HepG2 (cell line): Measurements from ENCODE around the gene CEP43. TPM values are rescaled to one million over a fixed set of nuclear protein-coding genes. Genes with fewer than 3 reads are reported as not detected.

Experiments used
- ATAC-seq: fragments of 200-7000 bp; cut with Tn5 transposase; 3 replicates; pipeline ENCODE4 v1.9.1; 2020; ENCODE audit warnings: mild to moderate bottlenecking, moderate library complexity
- BruUV-seq: library from RNA; stranded (reverse); fragments of 400-500 nt; replicated peaks from 2 replicates; lab custom pipeline; 2021; lab: Mats Ljungman, UMichigan
- CTCF ChIA-PET: fragments of 300-600 bp; formaldehyde crosslinking; extraction: SDS; loops from one replicate; lab custom pipeline; 2021; ENCODE audit warnings: low total read pairs, inconsistent platforms, low intra/inter-chr PET ratio; lab: Yijun Ruan, JAX
- POLR2A ChIA-PET: fragments of 350-600 bp; sonication (Branson Sonifier 250); formaldehyde crosslinking; loops from one replicate; lab custom pipeline; 2020; ENCODE audit warnings: antibody characterized with exemption, inconsistent platforms; lab: Yijun Ruan, JAX
- DNase-seq: peaks from one replicate; pipeline ENCODE4 v3.0.0-alpha.2; 2015; ENCODE audit warnings: low spot score
- FAIRE-seq: peaks from 3 replicates; lab custom pipeline; 2011; peaks lifted over from hg19 to GRCh38; lab: Jason Lieb, UNC
- H2AFZ ChIP-seq: one replicate; pipeline ENCODE4 v1.6.1; 2011; ENCODE audit warnings: low read length, inconsistent platforms
- H3K27ac ChIP-seq: fragments of 300-600 bp; 3 replicates; pipeline ENCODE4 v1.8.0; 2011; ENCODE audit warnings: mixed run types, mild to moderate bottlenecking, mixed read lengths, low read length, inconsistent platforms; ENCODE audit not compliant: insufficient read depth; ENCODE audit errors: extremely low read length
- H3K27me3 ChIP-seq, 2 experiments: fragments of 200-600 bp in 1 of 2; 2 replicates in 1 of 2; 3 replicates in 1 of 2; pipeline versions ENCODE4 v1.6.0 to v1.8.0; 2011; ENCODE audit warnings: low read length in 2 of 2, mild to moderate bottlenecking in 2 of 2, moderate library complexity in 2 of 2, inconsistent platforms in 1 of 2; ENCODE audit not compliant: insufficient read depth in 2 of 2, control insufficient read depth in 1 of 2
- H3K36me3 ChIP-seq, 2 experiments: fragments of 200-600 bp in 1 of 2; replicated peaks in 1 of 2; 2 replicates in 1 of 2; 3 replicates in 1 of 2; pipeline versions ENCODE4 v1.5.1 to v1.8.0; 2011; ENCODE audit warnings: low read length in 2 of 2, inconsistent platforms in 1 of 2; ENCODE audit not compliant: insufficient read depth in 2 of 2, control insufficient read depth in 1 of 2
- H3K4me1 ChIP-seq: 2 replicates; pipeline ENCODE4 v1.5.1; 2012; ENCODE audit warnings: low read length, inconsistent platforms; ENCODE audit not compliant: insufficient read depth
- H3K4me2 ChIP-seq: 2 replicates; pipeline ENCODE4 v1.6.0; 2011; ENCODE audit warnings: low read depth, low read length, inconsistent platforms
- H3K4me3 ChIP-seq, 3 experiments: fragments of 200-600 bp in 1 of 3; sonication (generic), shearing (Covaris generic) in 1 of 3; replicated peaks in 1 of 3; 2 replicates each; pipeline ENCODE4 v1.5.1; 2011 to 2016; ENCODE audit warnings: low read length in 3 of 3, inconsistent platforms in 2 of 3, low read depth in 2 of 3, mild to moderate bottlenecking in 2 of 3, control low read depth in 1 of 3, mixed read lengths in 1 of 3; ENCODE audit not compliant: insufficient read depth in 1 of 3
- H3K79me2 ChIP-seq: one replicate; pipeline ENCODE4 v1.6.1; 2011; ENCODE audit warnings: low read length, inconsistent platforms; ENCODE audit not compliant: insufficient read depth
- H3K9ac ChIP-seq: 2 replicates; pipeline ENCODE4 v1.6.0; 2011; ENCODE audit warnings: mild to moderate bottlenecking, low read depth, low read length, inconsistent platforms; ENCODE audit not compliant: insufficient read depth
- H3K9me3 ChIP-seq: 2 replicates; pipeline ENCODE4 v1.5.1; 2012; ENCODE audit warnings: mild to moderate bottlenecking, low read length
- H4K20me1 ChIP-seq: 2 replicates; pipeline ENCODE4 v1.6.0; 2011; ENCODE audit warnings: inconsistent platforms, mild to moderate bottlenecking, low read length, moderate library complexity; ENCODE audit not compliant: insufficient read depth
- ATAD3A ChIP-seq: sonication (generic); formaldehyde crosslinking; IDR thresholded peaks from 2 replicates; pipeline ENCODE4 v1.4.0; 2020; ENCODE audit warnings: missing genetic modification reagents
- GPN1 ChIP-seq: sonication (generic); formaldehyde crosslinking; IDR thresholded peaks from 2 replicates; pipeline ENCODE4 v1.5.1; 2020; ENCODE audit warnings: missing genetic modification reagents, borderline replicate concordance
- HIVEP1 ChIP-seq: sonication (generic); formaldehyde crosslinking; IDR thresholded peaks from 2 replicates; pipeline ENCODE4 v1.4.0; 2020; ENCODE audit warnings: mild to moderate bottlenecking, missing genetic modification reagents
- MXD4 ChIP-seq: IDR thresholded peaks from 2 replicates; pipeline ENCODE4 v1.6.1; 2016; ENCODE audit warnings: mild to moderate bottlenecking, missing biosample characterization, missing genetic modification reagents
- NR2F1 ChIP-seq, 2 experiments: fragments of 450-650 bp in 1 of 2; formaldehyde crosslinking in 1 of 2; IDR thresholded peaks; 2 replicates each; pipeline versions ENCODE4 v1.5.0 to v1.6.1; 2016 to 2020; ENCODE audit warnings: mild to moderate bottlenecking in 1 of 2, missing compliant biosample characterization in 1 of 2, missing genetic modification reagents in 1 of 2, moderate library complexity in 1 of 2
- TAF15 ChIP-seq: fragments of 200-400 bp; formaldehyde crosslinking; IDR thresholded peaks from one replicate; pipeline ENCODE4 v1.6.1; 2018; ENCODE audit warnings: mild to moderate bottlenecking, low read depth, low read length; ENCODE audit not compliant: poor library complexity, severe bottlenecking
- TCF12 ChIP-seq, 2 experiments: fragments of 450-650 bp in 1 of 2; sonication (generic) in 1 of 2; formaldehyde crosslinking in 1 of 2; IDR thresholded peaks; 2 replicates each; pipeline versions ENCODE4 v1.6.1 to v1.8.0; 2017 to 2022; ENCODE audit warnings: antibody characterized with exemption in 1 of 2, mild to moderate bottlenecking in 1 of 2, missing genetic modification reagents in 1 of 2, moderate library complexity in 1 of 2
- ZNF143 ChIP-seq: sonication (generic); formaldehyde crosslinking; IDR thresholded peaks from 2 replicates; pipeline ENCODE4 v1.4.0; 2020; ENCODE audit warnings: missing genetic modification reagents
- ZNF556 ChIP-seq: sonication (generic); formaldehyde crosslinking; IDR thresholded peaks from 2 replicates; pipeline ENCODE4 v1.4.0; 2020; ENCODE audit warnings: mild to moderate bottlenecking, missing genetic modification reagents, borderline replicate concordance
- in situ Hi-C: cut with HindIII; loops from 2 replicates; pipeline ENCODE4 v1.10.0; 2017; ENCODE audit warnings: low pct_unique_long_range_greater_than_20kb; ENCODE audit not compliant: extremely low pct_ligation_motif_present
- intact Hi-C: fragments of 100-400 bp; cut with micrococcal nuclease; formaldehyde crosslinking; loops from one replicate; pipeline ENCODE4 v1.10.0; 2022; ENCODE audit not compliant: unreplicated experiment
- polyA plus RNA-seq, 8 experiments: library from polyadenylated mRNA; depleted of rRNA in 3 of 8; stranded (reverse) in 7 of 8; unstranded in 1 of 8; fragments of >200 nt; fragmentation: Illumina TruSeq in 4 of 8; extraction: Trizol in 4 of 8; gene quantifications; 2 replicates each; pipeline versions ENCODE4 v1.2.1 to v1.2.3, GENCODE V29; 2011 to 2016; ENCODE audit warnings: low read depth in 4 of 8, missing spikeins in 1 of 8, mixed read lengths in 1 of 8; ENCODE audit not compliant: insufficient read depth in 1 of 8
- total RNA-seq, 5 experiments: library from RNA; depleted of rRNA; stranded (reverse); fragments of >200 nt; fragmentation: Illumina TruSeq; extraction: Trizol; gene quantifications; 2 replicates each; pipeline ENCODE4 v1.2.3, GENCODE V29; 2016; ENCODE audit warnings: low read depth in 1 of 5
- TF ChIP-seq, protein P1 (sequence below): sonication (generic); formaldehyde crosslinking; IDR thresholded peaks from 2 replicates; pipeline ENCODE4 v1.5.0; 2020; ENCODE audit warnings: mild to moderate bottlenecking, missing genetic modification reagents
- TF ChIP-seq, protein P2 (sequence below): sonication (generic); formaldehyde crosslinking; IDR thresholded peaks from 2 replicates; pipeline ENCODE4 v1.4.0; 2020; ENCODE audit warnings: missing genetic modification reagents, mild to moderate bottlenecking, borderline replicate concordance
- TF ChIP-seq, protein P3 (sequence below): IDR thresholded peaks from 2 replicates; pipeline ENCODE4 v1.6.1; 2016; ENCODE audit warnings: missing compliant biosample characterization, missing genetic modification reagents, borderline replicate concordance
- TF ChIP-seq, protein P4 (sequence below): sonication (generic); formaldehyde crosslinking; IDR thresholded peaks from 2 replicates; pipeline ENCODE4 v1.5.1; 2020; ENCODE audit warnings: missing genetic modification reagents, mild to moderate bottlenecking, borderline replicate concordance

CEP43 gene
- total and polyA plus RNA-seq, 2 of the 13 experiments (the other 11 are each of a cell fraction or from before 2014, with no cell fraction given): 29.3 to 73.9 TPM

DNA sequence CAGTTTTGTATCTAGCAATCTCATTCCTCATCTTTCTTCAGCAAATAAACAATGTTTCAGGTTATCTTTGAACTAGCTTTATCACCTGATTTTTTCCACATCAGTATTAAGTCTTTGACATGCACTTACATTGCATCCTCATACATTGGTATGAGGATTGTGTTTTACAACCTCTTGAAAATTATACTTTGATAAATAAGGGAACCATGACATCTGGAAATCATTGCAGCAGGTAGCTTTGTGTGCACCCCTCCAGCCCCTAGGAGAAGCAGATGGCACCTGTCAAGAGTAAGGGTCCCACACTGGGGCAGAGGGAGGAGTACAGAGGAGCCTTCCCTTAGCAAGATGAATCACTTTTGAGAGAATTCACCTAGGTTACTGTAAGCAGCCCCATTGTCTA, 29.1 kb upstream of the CEP43 start:
- in situ Hi-C loops (no loop called here), intact Hi-C loops (no loop called here)
- no TSS peak for BruUV-seq
- Histone ChIP-seq H3K9me3 (no peaks in the 10 kb centered on the region), H3K36me3 (peaks cover 2 to 3% of the 10 kb centered on the region in 2 experiments; a peak in 1 of 5 replicates), H3K27ac (no peak overlapping the region), H3K79me2 (no peaks in the 10 kb centered on the region), H3K4me3 (no peak overlapping the region), H4K20me1 (no peaks in the 10 kb centered on the region), H3K4me1 (no peaks in the 10 kb centered on the region), H3K4me2 (no peak overlapping the region), H3K27me3 (no peaks in the 10 kb centered on the region), H3K9ac (no peak overlapping the region), H2AFZ (no peak overlapping the region)
- ATAC-seq (no peak; the same call in 2 of the 3 replicates), FAIRE-seq (no peak), DNase-seq (no peak)
- ChIA-PET CTCF (no interaction called here), POLR2A (no interaction called here)
- no peak for TF ChIP-seq TCF12 (IDR thresholded peaks at IDR 0.05)
- no peak for TF ChIP-seq TCF12 (CRISPR knock-in tag; IDR thresholded peaks at IDR 0.05)
- no peak for TF ChIP-seq ZNF556 (CRISPR knock-in tag)
- TF ChIP-seq, protein P1, sequence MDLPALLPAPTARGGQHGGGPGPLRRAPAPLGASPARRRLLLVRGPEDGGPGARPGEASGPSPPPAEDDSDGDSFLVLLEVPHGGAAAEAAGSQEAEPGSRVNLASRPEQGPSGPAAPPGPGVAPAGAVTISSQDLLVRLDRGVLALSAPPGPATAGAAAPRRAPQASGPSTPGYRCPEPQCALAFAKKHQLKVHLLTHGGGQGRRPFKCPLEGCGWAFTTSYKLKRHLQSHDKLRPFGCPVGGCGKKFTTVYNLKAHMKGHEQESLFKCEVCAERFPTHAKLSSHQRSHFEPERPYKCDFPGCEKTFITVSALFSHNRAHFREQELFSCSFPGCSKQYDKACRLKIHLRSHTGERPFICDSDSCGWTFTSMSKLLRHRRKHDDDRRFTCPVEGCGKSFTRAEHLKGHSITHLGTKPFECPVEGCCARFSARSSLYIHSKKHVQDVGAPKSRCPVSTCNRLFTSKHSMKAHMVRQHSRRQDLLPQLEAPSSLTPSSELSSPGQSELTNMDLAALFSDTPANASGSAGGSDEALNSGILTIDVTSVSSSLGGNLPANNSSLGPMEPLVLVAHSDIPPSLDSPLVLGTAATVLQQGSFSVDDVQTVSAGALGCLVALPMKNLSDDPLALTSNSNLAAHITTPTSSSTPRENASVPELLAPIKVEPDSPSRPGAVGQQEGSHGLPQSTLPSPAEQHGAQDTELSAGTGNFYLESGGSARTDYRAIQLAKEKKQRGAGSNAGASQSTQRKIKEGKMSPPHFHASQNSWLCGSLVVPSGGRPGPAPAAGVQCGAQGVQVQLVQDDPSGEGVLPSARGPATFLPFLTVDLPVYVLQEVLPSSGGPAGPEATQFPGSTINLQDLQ: no peak
- TF ChIP-seq GPN1 (CRISPR knock-in tag): no peak
- no peak for TF ChIP-seq ZNF143 (CRISPR knock-in tag)
- TF ChIP-seq ATAD3A (CRISPR knock-in tag): no peak
- no peak for TF ChIP-seq HIVEP1 (CRISPR knock-in tag)
- no peak for TF ChIP-seq MXD4 (CRISPR knock-in tag)
- TF ChIP-seq, protein P2, sequence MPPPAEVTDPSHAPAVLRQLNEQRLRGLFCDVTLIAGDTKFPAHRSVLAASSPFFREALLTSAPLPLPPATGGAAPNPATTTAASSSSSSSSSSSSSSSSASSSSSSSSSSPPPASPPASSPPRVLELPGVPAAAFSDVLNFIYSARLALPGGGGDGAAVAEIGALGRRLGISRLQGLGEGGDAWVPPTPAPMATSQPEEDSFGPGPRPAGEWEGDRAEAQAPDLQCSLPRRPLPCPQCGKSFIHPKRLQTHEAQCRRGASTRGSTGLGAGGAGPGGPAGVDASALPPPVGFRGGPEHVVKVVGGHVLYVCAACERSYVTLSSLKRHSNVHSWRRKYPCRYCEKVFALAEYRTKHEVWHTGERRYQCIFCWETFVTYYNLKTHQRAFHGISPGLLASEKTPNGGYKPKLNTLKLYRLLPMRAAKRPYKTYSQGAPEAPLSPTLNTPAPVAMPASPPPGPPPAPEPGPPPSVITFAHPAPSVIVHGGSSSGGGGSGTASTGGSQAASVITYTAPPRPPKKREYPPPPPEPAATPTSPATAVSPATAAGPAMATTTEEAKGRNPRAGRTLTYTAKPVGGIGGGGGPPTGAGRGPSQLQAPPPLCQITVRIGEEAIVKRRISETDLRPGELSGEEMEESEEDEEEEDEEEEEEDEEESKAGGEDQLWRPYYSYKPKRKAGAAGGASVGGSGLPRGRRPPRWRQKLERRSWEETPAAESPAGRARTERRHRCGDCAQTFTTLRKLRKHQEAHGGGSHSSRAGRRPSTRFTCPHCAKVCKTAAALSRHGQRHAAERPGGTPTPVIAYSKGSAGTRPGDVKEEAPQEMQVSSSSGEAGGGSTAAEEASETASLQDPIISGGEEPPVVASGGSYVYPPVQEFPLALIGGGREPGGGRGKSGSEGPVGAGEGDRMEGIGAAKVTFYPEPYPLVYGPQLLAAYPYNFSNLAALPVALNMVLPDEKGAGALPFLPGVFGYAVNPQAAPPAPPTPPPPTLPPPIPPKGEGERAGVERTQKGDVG: no peak
- TF ChIP-seq, protein P3, sequence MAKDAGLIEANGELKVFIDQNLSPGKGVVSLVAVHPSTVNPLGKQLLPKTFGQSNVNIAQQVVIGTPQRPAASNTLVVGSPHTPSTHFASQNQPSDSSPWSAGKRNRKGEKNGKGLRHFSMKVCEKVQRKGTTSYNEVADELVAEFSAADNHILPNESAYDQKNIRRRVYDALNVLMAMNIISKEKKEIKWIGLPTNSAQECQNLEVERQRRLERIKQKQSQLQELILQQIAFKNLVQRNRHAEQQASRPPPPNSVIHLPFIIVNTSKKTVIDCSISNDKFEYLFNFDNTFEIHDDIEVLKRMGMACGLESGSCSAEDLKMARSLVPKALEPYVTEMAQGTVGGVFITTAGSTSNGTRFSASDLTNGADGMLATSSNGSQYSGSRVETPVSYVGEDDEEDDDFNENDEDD (CRISPR knock-in tag): no peak
- TF ChIP-seq TAF15: no peak
- TF ChIP-seq, protein P4, sequence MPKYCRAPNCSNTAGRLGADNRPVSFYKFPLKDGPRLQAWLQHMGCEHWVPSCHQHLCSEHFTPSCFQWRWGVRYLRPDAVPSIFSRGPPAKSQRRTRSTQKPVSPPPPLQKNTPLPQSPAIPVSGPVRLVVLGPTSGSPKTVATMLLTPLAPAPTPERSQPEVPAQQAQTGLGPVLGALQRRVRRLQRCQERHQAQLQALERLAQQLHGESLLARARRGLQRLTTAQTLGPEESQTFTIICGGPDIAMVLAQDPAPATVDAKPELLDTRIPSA (CRISPR knock-in tag): no peak
- TF ChIP-seq NR2F1 (CRISPR knock-in tag; IDR thresholded peaks at IDR 0.05): no peak
